Measurements from ENCODE around the gene RAP2C. TPM values are rescaled to one million over a fixed set of nuclear protein-coding genes. Genes with fewer than 3 reads are reported as not detected.

RAP2C gene
- total RNA-seq, 1 experiment from 2014 or later, result 27.8 TPM

DNA sequence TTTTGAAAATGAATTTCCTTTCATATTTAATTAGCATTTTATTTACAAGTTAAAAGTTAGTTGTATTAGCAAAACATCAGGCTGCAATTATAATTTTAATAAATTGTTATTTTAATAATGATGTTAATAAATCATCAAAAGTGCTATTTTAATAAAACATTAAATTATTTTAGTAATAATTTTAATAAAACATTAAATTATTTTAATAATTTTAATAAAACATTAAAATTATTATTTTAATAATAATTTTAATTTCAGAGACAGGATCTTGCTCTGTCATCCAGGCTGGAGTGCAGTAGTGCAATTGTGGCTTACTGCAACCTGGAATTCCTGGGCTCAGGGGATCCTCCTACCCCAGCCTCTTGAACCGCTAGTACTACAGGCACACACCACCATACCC is 10.8 kb downstream of the RAP2C start:
- CTCF ChIA-PET, result interaction anchor here (1.1 kb wide), 1 partner anchor 116 kb away, joined by 3 read pairs; no protein-coding TSS in a partner anchor
- Histone ChIP-seq H3F3A (ENCODE audit: insufficient read depth, low read depth) (no peaks in the 10 kb centered on the region; the same call in 1 of the 2 replicates), H3K9me3 (ENCODE audit: insufficient read depth, low read depth) (no peaks in the 10 kb centered on the region), H4K20me1 (ENCODE audit: insufficient read depth) (peaks cover 17% of the 10 kb centered on the region), H3K4me2 (no peak overlapping the region), H3K27ac (no peak overlapping the region), H3K4me3 (no peak overlapping the region), H3K27me3 (ENCODE audit: insufficient read depth, low read depth) (no peaks in the 10 kb centered on the region), H3K36me3 (ENCODE audit: low read depth) (peaks cover 48% of the 10 kb centered on the region), H2AFZ (no peak overlapping the region), H3K79me2 (ENCODE audit: low read depth) (peaks cover 30% of the 10 kb centered on the region), H3K4me1 (replicated peaks; ENCODE audit: insufficient read depth) (peaks cover 6% of the 10 kb centered on the region), H3K9me2 (ENCODE audit: insufficient read depth) (no peaks in the 10 kb centered on the region)
- no peak for DNase-seq
- no peak for TF ChIP-seq EZH2 (IDR thresholded peaks at IDR 0.05; ENCODE audit: low read depth)
- TF ChIP-seq, protein P1, sequence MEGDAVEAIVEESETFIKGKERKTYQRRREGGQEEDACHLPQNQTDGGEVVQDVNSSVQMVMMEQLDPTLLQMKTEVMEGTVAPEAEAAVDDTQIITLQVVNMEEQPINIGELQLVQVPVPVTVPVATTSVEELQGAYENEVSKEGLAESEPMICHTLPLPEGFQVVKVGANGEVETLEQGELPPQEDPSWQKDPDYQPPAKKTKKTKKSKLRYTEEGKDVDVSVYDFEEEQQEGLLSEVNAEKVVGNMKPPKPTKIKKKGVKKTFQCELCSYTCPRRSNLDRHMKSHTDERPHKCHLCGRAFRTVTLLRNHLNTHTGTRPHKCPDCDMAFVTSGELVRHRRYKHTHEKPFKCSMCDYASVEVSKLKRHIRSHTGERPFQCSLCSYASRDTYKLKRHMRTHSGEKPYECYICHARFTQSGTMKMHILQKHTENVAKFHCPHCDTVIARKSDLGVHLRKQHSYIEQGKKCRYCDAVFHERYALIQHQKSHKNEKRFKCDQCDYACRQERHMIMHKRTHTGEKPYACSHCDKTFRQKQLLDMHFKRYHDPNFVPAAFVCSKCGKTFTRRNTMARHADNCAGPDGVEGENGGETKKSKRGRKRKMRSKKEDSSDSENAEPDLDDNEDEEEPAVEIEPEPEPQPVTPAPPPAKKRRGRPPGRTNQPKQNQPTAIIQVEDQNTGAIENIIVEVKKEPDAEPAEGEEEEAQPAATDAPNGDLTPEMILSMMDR (conservative IDR thresholded peaks at IDR 0.05), result no peak
- POLR2A ChIA-PET (ENCODE audit: unreplicated experiment), result no interaction called here
- no TSS peak for BruUV-seq (replicated peaks)
- intact Hi-C loops (cut with micrococcal nuclease; ENCODE audit: unreplicated experiment), result no loop called here

DNA sequence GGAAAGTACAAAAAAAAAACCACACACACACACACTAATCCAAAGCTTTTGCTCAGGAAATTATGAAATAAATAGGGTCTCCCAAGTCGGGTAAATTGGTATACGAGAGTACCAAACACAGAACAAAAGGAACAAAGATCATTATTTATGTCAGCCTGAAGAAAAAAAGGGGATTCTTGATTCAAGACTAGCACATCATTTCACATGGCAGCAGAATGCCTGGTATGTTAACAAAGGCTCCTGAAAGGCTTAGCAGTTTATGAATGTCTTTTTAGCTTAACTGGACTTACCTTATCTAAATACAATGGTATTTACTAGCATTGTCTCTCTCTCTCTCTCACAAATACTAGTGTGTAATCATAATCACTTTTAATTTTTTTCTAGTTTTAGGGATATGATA is 11.3 kb downstream of the RAP2C start:
- Histone ChIP-seq H3K4me3 (no peak overlapping the region), H3K4me2 (no peak overlapping the region), H2AFZ (no peak overlapping the region), H3K4me1 (replicated peaks; ENCODE audit: insufficient read depth) (peaks cover 6% of the 10 kb centered on the region), H3K27ac (no peak overlapping the region), H3K9me2 (ENCODE audit: insufficient read depth) (no peaks in the 10 kb centered on the region), H4K20me1 (ENCODE audit: insufficient read depth) (peaks cover 17% of the 10 kb centered on the region), H3F3A (ENCODE audit: insufficient read depth, low read depth) (no peaks in the 10 kb centered on the region; the same call in 1 of the 2 replicates), H3K79me2 (ENCODE audit: low read depth) (peaks cover 28% of the 10 kb centered on the region; the same call in 1 of the 2 replicates), H3K27me3 (ENCODE audit: insufficient read depth, low read depth) (no peaks in the 10 kb centered on the region), H3K36me3 (ENCODE audit: low read depth) (peaks cover 44% of the 10 kb centered on the region), H3K9me3 (ENCODE audit: insufficient read depth, low read depth) (no peaks in the 10 kb centered on the region)
- no TSS peak for BruUV-seq (replicated peaks)
- POLR2A ChIA-PET (ENCODE audit: unreplicated experiment), result no interaction called here
- intact Hi-C loops (cut with micrococcal nuclease; ENCODE audit: unreplicated experiment), result no loop called here
- no peak for TF ChIP-seq EZH2 (IDR thresholded peaks at IDR 0.05; ENCODE audit: low read depth)
- TF ChIP-seq, protein P1 (conservative IDR thresholded peaks at IDR 0.05), result no peak
- CTCF ChIA-PET, result interaction anchor here (1.1 kb wide), 1 partner anchor 116 kb away, joined by 3 read pairs; no protein-coding TSS in a partner anchor
- DNase-seq, result no peak

DNA sequence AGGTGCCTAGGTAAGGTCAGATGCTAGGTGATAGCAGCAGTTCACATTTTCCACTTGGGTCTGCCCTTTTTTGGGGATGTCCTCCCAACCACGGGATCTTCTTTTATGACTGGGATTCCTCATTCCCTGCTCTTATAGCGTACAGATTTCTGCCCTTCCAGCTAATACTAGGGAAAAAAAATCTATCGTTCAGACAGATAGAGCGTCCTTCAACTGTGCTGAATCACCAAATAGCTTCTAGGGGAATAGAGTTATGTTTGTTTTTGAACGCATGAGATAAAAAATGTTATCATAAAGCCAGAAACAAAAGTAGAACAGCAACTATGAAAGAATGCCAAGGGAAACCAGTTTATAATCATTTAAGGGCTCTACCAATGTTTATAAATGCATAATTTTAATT is 13.0 kb downstream of the RAP2C start:
- peaks cover 16% of the 10 kb centered on the region; the same call in 1 of the 2 replicates for H3K79me2 ChIP-seq (ENCODE audit: low read depth)
- H3K27me3 ChIP-seq (ENCODE audit: insufficient read depth, low read depth), result no peaks in the 10 kb centered on the region
- ChIA-PET CTCF (no interaction called here), POLR2A (ENCODE audit: unreplicated experiment) (no interaction called here)
- H2AFZ ChIP-seq, result no peak overlapping the region
- H3F3A ChIP-seq (ENCODE audit: insufficient read depth, low read depth), result no peaks in the 10 kb centered on the region; the same call in 1 of the 2 replicates
- H3K9me3 ChIP-seq (ENCODE audit: insufficient read depth, low read depth), result no peaks in the 10 kb centered on the region
- H3K9me2 ChIP-seq (ENCODE audit: insufficient read depth), result no peaks in the 10 kb centered on the region
- peaks cover 31% of the 10 kb centered on the region for H3K36me3 ChIP-seq (ENCODE audit: low read depth)
- BruUV-seq (replicated peaks), result no TSS peak
- H3K4me3 ChIP-seq, result no peak overlapping the region
- intact Hi-C loops (cut with micrococcal nuclease; ENCODE audit: unreplicated experiment), result no loop called here
- no peak overlapping the region for H3K27ac ChIP-seq
- no peak for DNase-seq
- peaks cover 17% of the 10 kb centered on the region for H4K20me1 ChIP-seq (ENCODE audit: insufficient read depth)
- TF ChIP-seq, protein P1 (conservative IDR thresholded peaks at IDR 0.05), result no peak
- TF ChIP-seq EZH2 (IDR thresholded peaks at IDR 0.05; ENCODE audit: low read depth), result no peak
- peaks cover 6% of the 10 kb centered on the region for H3K4me1 ChIP-seq (replicated peaks; ENCODE audit: insufficient read depth)
- H3K4me2 ChIP-seq, result no peak overlapping the region
